ENCODE data around the gene ABCA8. TPM values are rescaled to one million over a fixed set of nuclear protein-coding genes. Genes with fewer than 3 reads are reported as not detected.
"Not testable (repeated sequence)": the region's sequence is repeated elsewhere in the genome, so short reads cannot be mapped to it uniquely, and the experiment has no call there.

ABCA8 gene
- polyA plus RNA-seq, 10 donors: 20.7 to 59.4 (median 37.1) TPM

- DNase-seq: no peak
These were observed 10.7 kb downstream of the ABCA8 start for GRCh38 chr17:68944435-68945035.

DNA sequence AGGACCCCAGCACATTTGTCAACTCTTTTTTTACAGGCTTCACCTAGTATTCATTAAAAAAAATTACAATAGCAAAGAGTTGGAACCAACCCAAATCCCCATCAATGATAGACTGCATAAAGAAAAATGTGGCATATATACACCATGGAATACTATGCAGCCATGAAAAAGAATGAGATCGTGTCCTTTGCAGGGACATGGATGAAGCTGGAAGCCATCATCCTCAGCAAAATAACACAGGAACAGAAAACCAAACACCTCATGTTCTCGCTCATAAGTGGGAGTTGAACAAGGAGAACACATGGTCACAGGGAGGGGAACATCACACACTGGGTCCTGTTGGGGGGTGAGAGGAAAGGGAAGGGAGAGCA is 11.4 kb downstream of the ABCA8 start:
- not testable (repeated sequence) for DNase-seq

DNA sequence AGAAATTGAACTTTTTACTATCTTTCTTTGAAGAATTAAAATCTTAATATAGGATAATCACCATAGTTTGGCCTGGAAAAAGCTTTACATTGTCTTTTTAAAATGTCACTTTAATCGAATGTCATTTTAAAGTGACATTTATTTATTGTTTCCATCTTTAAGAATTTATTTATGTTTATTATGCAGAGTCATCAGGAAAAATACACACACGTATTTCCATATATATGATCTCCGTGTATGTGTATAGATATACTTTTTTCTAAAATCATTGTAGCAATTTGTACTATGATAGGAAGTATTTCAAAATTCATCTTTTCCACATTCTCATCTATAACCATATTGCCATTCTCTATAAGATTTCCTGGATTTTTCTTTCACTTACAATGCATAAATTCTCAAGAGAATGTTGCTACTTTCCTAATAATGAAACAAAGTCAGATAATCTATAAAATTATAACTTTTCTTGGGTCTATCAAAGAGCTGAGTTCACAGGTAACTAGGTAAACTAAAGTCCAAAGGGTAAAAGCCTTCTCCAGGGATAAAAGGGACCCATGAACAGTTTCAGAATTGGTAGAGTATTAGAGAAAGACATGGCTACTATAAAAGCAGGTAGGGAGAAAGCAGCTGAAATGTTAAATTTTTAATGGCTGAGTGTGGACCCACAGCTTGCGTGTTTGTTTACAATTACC is 11.9 kb downstream of the ABCA8 start:
- DNase-seq: no peak

- DNase-seq: no peak
These were observed 12.8 kb downstream of the ABCA8 start for GRCh38 chr17:68942389-68942788.

DNA sequence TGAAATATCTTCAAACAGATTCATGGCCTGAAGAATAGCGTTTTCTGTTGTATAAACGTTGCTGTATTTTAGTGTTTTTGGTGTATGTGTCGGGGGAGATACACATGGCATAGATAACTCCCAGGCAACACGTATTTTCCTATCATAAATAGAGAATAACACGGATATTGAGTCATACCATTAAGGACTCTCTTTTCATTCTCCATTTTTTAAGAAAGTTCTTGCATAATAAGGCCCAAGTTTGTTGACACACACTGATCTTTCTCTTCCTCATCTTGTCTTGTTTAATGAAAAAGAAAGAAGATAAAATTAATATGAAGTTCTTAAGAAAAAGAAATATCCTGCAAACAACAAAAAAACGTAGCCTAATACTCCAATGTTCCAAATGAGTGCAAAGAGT is 13.4 kb downstream of the ABCA8 start:
- no peak for DNase-seq

DNA sequence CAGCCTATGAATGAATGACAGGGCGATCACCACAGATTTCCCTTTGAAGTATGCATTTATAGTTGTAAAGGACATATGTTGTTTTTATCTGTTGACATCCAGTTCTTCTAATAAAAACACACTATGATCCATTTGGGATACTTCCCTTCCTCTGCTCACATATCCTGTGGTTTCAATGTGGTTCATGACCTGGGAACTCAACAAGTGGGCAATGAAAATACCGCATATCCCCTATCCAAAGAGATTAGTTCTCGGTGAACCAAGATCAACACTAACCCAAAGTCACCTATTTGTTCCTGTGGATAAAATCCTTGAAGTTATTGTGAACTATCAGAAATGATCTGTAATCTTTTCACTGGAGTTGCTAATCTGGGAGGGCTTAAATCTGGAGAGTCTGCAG is 16.0 kb downstream of the ABCA8 start:
- no peak for DNase-seq

DNA sequence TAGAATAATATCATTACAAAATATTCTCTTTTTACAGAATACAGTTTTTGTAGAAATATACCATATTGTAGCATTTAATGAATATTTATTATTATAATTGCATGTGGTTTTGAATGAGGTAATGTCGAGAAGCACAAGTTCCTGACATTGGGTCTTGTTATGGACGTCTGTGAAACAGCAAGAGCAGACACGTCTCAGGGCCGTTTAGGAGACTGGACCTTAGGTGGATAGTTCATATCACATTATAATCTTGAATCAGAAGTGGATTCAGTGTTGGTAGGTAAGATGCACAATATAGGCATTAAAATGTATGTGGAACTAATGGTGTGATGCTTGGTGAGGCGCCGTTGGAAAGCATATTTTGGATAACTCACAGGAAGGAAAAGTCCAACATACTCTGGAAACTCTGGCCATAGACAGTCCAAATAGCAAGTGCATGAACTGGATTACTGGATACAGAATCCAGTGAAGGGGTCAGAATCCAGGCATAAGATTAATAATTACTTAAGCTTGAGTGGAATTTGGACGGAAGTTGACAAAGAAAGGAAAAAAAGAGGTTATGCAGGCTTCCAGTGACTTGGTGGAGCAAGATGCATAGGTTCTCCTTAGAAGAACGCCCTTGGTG is 17.2 kb downstream of the ABCA8 start:
- no peak for DNase-seq

- DNase-seq: no peak
These were observed 27.7 kb downstream of the ABCA8 start for GRCh38 chr17:68927516-68927915.

DNA sequence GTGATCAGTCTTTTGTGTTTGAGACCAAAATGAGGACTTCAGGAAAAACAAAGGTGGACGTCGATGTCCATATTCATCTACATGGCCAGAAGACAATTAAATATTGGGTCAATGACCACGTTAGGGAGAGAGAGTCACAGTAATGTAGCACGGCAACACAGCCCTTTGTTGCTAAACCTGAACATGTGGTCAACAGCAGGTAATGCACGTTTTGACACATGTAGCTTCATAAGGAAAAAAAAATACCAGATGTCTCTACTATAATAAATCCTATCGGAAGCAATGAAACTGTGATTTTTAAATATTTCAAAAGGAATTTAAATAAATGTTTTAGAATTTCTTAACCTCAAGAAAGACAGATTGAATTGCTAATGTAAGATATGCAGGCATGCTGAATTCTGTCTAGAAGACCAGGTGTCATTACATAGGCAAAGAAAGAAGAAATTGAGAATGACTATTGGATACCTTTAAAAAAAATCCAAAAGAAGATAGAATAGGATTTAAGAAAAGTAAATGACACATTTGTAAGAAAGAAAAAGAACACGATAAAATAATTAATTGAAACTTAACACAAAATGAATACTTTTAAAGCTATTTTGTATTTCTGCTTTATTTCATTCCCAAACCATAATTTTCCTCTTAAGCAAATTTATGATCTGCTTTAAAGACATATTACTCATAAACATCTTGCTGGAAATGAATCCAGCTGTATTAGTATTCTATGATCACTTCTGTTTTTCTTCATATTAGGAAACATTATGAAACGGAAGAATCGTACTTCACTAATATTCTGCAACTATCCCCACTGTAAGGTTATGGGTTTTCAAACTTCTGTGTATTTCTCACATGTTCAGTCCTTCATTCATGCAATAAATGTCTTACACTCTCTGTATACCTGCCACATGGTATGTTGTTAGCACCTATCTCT is 30.1 kb downstream of the ABCA8 start:
- no peak for DNase-seq

DNA sequence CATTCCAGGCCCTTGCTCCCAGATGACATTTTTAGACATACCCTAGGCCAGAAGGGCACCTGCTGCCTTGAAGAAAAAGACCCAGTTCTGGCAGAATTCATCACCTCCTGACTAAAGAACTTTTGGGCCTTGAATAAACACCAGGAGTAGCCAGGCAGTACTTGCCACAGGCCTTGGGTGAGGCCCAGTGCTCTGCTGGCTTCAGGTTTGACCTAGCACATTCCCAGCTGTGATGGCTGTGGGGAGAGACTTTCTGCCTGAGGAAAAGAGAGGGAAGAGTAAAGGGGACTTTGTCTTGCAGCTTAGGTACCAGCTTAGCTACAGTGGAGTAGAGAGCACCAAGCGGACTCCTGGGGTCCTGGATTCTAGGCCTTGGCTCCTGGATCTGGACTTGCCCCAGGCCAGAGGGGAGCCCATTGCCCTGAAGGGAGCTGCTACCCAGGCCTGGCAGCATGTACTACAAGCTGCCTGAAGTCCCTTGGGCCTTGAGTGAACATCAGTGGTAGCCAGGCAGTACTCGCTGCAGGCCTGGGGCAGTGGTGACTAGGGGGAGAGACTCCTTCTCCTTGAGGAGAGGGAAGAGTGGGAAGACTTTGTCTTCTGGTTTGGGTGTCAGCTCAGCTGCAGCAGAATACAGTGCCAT is 44.3 kb downstream of the ABCA8 start:
- no peak for DNase-seq

- DNase-seq: peak; percentile 24 to 60 (median 43)
These were observed 44.9 kb downstream of the ABCA8 start for GRCh38 chr17:68910251-68910705.

DNA sequence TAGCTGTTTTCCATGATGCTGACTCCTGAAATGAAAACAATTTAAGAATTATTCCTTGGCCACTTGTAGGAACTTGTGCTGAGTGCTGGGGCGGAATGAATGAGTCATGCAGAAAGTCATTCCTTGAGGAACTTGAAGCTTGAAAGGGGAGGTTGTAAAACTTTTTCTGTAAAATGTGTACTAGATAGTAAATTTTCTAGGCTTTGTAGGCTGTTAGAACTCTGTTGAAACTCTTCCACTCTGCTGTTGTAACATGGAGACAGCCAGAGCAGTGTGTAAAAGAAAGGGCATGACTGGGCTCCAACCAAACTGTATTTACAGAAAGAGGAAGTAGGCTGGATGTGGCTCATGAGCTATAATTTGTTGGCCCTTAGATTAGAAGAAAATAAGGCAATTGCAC is 46.1 kb downstream of the ABCA8 start:
- DNase-seq: peak; percentile 79 to 87 (median 83)

- DNase-seq: no peak
These were observed 47.1 kb downstream of the ABCA8 start for GRCh38 chr17:68908045-68908444.

DNA sequence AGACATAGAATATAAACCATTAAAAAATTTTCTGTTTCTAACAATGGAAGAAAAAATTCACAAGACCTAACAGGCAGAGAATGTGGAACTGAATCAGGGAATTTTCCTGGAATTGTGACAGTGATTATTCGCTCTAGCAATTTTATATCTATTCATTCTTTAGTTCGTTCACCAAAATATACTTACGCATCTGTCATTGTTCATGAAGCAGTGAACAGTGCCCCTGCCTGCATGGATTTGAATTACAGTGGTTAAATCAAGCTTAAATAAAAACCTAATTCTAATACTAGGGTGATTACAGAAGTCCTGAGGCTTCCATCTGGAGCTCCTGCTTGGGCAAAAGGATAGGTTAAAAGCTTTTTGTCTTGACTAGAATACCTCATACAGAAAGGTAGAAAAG is 48.6 kb downstream of the ABCA8 start:
- DNase-seq: peak; percentile 23 to 60 (median 53)

DNA sequence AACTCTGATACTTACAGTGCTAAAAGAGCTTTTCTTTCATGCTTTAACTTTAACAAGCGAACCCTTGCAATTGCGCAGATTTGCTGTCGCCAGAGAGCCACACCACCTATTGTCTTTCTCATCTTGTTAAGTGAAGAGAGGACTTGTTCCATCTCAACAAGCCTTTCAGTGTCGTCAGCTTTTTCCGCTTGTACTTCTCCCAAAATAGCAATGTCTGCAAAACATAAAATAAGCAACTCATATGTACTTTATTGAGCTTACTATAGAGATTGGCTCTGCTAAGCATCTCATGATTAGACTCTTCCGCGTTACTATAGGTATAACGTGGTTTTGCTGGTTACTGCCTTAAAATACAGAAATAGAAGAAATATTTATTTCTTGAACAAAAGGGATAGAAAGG is 51.9 kb downstream of the ABCA8 start:
- DNase-seq: no peak

- DNase-seq: no peak
These were observed 57.6 kb downstream of the ABCA8 start for GRCh38 chr17:68897557-68897956.

GRCh38 chr17:68892658-68893057 is 62.5 kb downstream of the ABCA8 start:
- no peak for DNase-seq

GRCh38 chr17:68892193-68892592 is 63.0 kb downstream of the ABCA8 start:
- no peak for DNase-seq

DNA sequence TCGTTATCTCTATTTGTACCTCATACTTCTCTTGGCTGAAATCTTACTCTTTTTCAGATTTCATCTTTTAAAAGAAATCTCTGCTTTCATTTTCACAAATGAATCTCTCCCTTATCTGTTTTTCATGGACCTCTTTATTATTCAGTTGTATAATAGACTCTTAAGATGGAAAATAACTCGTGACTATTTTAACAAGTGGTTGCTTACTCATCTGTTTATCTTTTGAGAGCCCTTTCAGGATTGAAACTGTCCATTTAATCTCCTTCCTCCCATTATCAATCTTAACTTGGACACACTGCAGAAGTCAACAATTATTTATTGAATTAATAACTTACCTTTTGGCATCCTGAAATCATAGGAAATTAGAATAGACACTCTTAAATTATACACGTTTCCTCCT is 68.8 kb downstream of the ABCA8 start:
- no peak for DNase-seq

DNA sequence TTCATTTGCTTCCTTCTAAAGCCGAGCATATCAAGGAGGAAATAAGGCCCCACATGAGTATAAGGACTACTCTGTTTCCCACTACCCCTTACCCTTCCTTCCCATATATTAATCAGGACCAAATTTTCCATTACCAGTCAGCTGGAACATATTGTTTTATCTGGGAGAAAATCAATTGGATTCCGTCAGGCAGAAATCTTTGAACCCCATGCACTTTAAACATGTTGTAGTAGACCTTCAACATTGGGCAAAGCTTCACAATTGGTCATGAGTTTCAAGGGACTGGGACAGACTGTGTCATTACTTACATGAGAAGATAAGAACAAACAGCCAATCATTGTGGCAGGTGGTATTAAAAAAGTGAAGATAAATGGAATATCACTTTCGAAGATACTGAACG is 70.3 kb downstream of the ABCA8 start:
- no peak for DNase-seq

DNA sequence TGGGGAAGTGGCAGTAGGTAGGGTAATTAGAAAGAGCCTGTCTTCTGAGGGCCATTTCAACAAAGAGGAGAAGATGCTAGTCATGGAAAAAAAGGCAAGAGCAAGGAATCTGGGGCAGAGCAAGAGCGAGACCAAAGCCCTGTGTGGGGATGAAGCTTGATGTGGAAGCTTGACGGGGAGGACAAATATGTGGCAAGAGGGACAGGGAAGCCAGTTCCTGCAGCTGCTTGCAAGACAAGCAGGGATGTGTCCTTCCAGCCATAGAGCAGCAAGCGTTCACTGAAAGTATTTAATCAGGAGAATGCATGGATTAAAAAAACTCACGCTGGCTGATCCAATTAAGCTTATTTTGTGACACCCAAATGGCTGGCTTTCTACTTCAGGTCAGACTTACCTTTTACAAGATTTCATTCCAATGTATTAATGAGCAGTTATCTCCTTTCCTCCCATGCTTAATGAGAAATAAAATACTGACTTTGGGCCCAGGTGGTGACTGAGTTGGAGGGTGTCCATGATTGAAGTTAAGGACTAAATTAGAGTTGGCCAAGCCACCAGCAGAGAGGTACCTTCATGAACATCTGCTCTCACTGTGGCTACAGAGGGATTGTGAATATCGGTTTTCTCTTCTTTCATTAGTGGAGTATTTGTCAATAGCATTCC is 76.8 kb downstream of the ABCA8 start:
- DNase-seq: peak; percentile 27 to 63 (median 33)

Measured in muscle of back (tissue), 11 donors.